Measurements from ENCODE around the gene STPG4.
"Not testable (repeated sequence)": the region's sequence is repeated elsewhere in the genome, so short reads cannot be mapped to it uniquely, and the experiment has no call there.

The STPG4 gene

DNA sequence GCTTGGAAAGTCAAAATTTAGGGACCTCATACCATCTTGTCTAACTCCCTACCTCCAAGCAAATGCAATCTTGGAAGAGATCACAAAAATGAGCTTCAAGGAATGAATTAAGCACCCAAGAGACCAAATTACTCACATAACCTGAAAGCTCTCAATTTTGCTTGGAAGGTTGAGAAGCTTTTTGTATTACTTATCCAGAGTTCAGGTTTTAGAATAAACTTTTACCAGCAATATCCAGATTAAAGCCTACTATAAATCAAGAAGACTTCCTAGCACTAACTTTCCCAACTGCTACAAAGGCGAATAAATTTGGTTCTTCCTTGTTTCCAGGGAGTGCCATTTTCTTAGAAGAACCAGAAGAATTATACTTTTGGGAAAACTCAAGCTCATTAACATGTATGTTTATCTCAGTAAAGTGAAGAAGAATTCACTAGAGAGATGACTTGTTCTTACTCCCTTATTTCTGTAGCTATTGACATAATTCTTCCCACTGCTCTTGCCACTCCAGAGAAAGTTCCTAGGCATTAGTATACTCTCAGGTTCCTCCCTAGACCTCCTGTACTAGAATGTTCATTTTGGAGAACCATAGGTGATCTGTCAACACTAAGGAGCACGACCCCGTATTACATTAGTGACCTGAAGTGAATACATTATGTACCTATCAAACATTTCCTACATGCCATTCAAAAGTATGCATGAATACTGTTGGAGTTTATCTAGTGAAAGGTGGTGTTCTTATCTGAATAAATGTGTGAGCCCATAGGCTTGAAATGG is 18.0 kb upstream of the STPG4 start:
- Histone ChIP-seq H3K9ac (ENCODE audit: low read length) (peak overlapping the region; percentile 98), H3K36me3 (ENCODE audit: control insufficient read depth, insufficient read depth, low read length, severe bottlenecking) (peaks cover 22% of the 10 kb centered on the region), H3K4me1 (ENCODE audit: control insufficient read depth, insufficient read depth, low read length) (peaks cover 47% of the 10 kb centered on the region), H3K27me3 (replicated peaks; ENCODE audit: control insufficient read depth, insufficient read depth, low read length) (no peaks in the 10 kb centered on the region), H3K4me3 (ENCODE audit: low read length) (peak overlapping the region; percentile 88), H3K9me3 (ENCODE audit: control insufficient read depth, low read length) (no peaks in the 10 kb centered on the region)
- DNase-seq (ENCODE audit: low read depth), result no peak

DNA sequence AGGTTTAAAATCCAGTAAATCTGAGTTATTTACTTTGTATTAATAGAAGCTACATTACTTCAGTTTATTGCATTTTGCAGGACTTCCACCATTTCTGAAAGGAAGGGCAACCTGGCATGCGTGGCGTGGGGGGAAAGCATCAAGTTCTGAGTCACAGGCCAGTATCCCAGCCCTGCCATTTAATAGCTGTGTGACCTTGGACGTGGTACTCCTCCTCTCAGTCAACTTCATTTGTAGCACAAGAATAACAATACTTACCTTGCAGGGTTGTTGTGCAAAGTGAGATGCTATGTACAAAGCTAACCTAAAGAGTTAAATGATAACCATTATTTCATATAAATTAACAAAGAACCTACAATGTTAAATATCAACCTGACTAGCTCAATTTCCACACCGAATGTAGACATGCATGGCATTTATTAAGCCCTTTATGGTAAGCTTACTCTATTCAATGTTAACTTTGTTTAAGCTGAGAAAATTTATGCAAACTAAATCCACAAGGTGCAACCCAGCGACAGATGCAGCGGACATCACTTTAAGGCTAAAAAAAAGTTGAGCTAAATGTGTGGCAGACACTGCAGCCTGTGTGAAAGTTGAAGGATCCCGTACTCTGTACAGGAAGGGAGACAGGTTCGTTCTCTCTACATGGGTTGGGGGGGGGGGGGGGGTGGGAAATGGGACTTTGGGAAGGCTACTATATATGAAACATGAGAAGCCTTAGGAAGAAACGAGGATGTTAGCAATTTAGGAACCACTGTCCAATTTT is 17.2 kb upstream of the STPG4 start:
- Histone ChIP-seq H3K4me1 (ENCODE audit: control insufficient read depth, insufficient read depth, low read length) (peaks cover 47% of the 10 kb centered on the region), H3K4me3 (ENCODE audit: low read length) (peak overlapping the region; percentile 12), H3K9ac (ENCODE audit: low read length) (no peak overlapping the region), H3K9me3 (ENCODE audit: control insufficient read depth, low read length) (no peaks in the 10 kb centered on the region), H3K36me3 (ENCODE audit: control insufficient read depth, insufficient read depth, low read length, severe bottlenecking) (peaks cover 27% of the 10 kb centered on the region), H3K27me3 (replicated peaks; ENCODE audit: control insufficient read depth, insufficient read depth, low read length) (no peaks in the 10 kb centered on the region)
- no peak for DNase-seq (ENCODE audit: low read depth)

DNA sequence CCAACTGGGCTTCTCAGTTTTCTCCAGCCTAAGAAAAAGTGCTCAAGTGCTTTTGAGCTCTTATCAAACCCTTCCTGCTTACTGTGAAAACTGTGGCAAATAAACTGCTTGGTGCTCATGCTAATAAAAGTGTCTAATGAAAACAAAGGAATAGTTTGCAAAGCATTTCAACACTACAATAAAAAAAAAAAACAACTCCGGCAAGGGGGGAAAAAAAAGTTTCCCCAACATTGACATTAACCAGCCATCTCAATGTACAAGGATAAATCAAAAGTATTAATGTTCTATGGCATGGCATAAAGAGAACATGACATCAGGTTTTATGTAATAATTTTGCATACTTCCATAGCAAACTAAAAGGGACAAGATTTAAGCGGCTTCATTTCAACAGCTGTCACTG is 14.7 kb upstream of the STPG4 start:
- Histone ChIP-seq H3K9ac (ENCODE audit: low read length) (peak overlapping the region; percentile 28), H3K36me3 (ENCODE audit: control insufficient read depth, insufficient read depth, low read length, severe bottlenecking) (peaks cover 53% of the 10 kb centered on the region), H3K9me3 (ENCODE audit: control insufficient read depth, low read length) (no peaks in the 10 kb centered on the region), H3K4me3 (ENCODE audit: low read length) (no peak overlapping the region), H3K4me1 (ENCODE audit: control insufficient read depth, insufficient read depth, low read length) (peaks cover 56% of the 10 kb centered on the region), H3K27me3 (replicated peaks; ENCODE audit: control insufficient read depth, insufficient read depth, low read length) (no peaks in the 10 kb centered on the region)
- DNase-seq (ENCODE audit: low read depth), result no peak

DNA sequence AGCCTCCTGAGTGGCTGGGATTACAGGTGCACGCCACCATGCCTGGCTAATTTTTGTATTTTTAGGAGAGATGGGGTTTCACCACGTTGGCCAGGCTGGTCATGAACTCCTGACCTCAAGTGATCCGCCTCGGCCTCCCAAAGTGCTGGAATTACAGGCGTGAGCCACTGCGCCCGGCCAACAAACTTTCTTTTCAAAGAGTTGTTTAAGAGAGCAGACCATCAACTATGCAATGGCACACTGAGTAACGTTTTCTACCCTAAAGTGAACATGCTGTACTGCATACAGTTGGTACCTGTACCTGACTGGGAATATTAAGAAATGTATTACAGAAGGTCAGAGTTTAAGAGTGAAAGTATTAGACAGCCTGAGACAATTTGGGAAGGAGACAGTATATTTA is 13.8 kb upstream of the STPG4 start:
- H3K4me3 ChIP-seq (ENCODE audit: low read length); H3K27me3 ChIP-seq (replicated peaks; ENCODE audit: control insufficient read depth, insufficient read depth, low read length); H3K9ac ChIP-seq (ENCODE audit: low read length); DNase-seq (ENCODE audit: low read depth); H3K9me3 ChIP-seq (ENCODE audit: control insufficient read depth, low read length): not testable (repeated sequence)
- Histone ChIP-seq H3K4me1 (ENCODE audit: control insufficient read depth, insufficient read depth, low read length) (peaks cover 53% of the 10 kb centered on the region), H3K36me3 (ENCODE audit: control insufficient read depth, insufficient read depth, low read length, severe bottlenecking) (peaks cover 55% of the 10 kb centered on the region)

DNA sequence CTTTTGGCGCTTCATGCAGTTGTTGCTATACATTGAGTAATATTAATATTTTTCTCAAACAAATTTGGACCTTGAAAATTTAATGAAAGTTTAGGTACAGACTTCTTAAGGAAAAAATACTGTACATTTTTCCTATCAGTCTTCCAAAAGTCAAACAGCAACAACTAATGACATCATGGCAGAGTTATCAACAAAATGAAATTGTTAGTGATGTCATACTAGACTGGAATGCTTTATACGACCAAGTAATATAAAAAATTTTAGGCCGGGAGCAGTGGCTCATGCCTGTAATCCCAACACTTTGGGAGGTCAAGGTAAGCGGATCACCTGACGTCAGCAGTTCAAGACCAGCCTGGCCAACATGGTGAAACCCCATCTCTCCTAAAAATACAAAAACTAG is 12.0 kb upstream of the STPG4 start:
- H3K36me3 ChIP-seq (ENCODE audit: control insufficient read depth, insufficient read depth, low read length, severe bottlenecking), result peaks cover 66% of the 10 kb centered on the region
- H3K9me3 ChIP-seq (ENCODE audit: control insufficient read depth, low read length), result no peaks in the 10 kb centered on the region
- H3K4me3 ChIP-seq (ENCODE audit: low read length), result no peak overlapping the region
- DNase-seq (ENCODE audit: low read depth), result no peak
- peaks cover 39% of the 10 kb centered on the region for H3K4me1 ChIP-seq (ENCODE audit: control insufficient read depth, insufficient read depth, low read length)
- no peak overlapping the region for H3K9ac ChIP-seq (ENCODE audit: low read length)
- no peaks in the 10 kb centered on the region for H3K27me3 ChIP-seq (replicated peaks; ENCODE audit: control insufficient read depth, insufficient read depth, low read length)

DNA sequence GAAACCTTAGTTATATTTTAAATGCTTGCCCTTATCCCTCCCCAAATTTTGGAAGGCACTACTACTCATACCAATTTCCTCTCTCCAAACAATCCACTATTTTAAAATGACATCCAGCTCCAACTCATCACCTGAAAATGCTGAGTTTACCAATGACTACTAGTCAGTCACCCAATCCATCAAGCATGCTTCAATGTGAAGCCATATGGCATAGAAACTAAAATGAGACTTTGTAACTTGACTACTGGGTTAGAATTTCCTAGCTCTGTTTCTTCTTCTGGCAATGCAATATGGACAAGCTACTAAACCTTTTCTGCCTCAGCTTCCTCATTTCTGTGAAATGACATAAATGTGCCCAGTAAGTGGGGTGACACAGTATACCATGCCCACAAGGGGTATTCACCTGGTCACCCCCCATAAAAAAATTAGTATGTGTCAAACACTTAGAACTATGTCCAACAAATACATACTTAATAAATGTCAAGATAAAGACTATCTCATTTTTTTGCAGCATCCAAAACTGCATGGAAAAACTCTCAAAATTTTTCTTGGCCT is 10.0 kb upstream of the STPG4 start:
- peaks cover 18% of the 10 kb centered on the region for H3K4me1 ChIP-seq (ENCODE audit: control insufficient read depth, insufficient read depth, low read length)
- no peak for DNase-seq (ENCODE audit: low read depth)
- no peak overlapping the region for H3K4me3 ChIP-seq (ENCODE audit: low read length)
- H3K9me3 ChIP-seq (ENCODE audit: control insufficient read depth, low read length), result no peaks in the 10 kb centered on the region
- no peak overlapping the region for H3K9ac ChIP-seq (ENCODE audit: low read length)
- H3K27me3 ChIP-seq (replicated peaks; ENCODE audit: control insufficient read depth, insufficient read depth, low read length), result no peaks in the 10 kb centered on the region
- H3K36me3 ChIP-seq (ENCODE audit: control insufficient read depth, insufficient read depth, low read length, severe bottlenecking), result peaks cover 81% of the 10 kb centered on the region

DNA sequence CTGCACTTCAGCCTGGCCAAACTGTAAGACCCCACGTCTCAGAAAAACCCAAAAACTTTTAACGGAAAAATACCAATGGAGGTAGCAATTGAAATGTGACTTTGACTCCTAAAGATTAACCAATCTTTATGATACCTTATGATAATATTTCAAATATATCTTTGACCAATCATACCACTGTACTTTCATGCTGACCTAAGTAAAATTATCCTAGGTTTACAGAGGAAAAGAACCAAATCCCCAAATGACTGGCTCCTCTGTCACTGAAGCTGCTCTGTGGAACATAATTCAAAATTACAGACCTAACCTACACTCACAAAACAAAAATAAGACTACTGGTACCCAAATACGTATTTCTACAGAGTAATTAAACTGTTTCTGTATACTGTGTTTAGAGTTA is 7.7 kb upstream of the STPG4 start:
- Histone ChIP-seq H3K36me3 (ENCODE audit: control insufficient read depth, insufficient read depth, low read length, severe bottlenecking) (peaks cover 84% of the 10 kb centered on the region), H3K9ac (ENCODE audit: low read length) (no peak overlapping the region)

DNA sequence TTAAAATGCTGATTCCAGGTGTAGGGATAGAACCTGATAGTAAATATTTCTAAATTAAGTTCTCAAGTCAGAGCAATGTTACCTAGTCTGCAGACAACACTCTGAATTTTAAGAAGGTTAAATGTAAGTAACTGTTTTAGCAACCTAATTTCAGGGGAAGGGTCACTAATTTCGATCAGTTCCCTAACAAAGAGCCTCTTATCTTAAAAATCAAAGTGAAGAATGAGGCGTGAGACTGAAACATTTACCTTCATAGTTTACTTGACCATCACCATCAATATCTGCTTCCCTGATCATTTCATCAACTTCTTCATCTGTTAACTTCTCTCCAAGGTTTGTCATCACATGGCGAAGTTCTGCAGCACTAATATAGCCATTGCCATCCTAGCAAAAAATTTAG is 6.4 kb upstream of the STPG4 start:
- Histone ChIP-seq H3K4me3 (ENCODE audit: low read length) (no peak overlapping the region), H3K9ac (ENCODE audit: low read length) (no peak overlapping the region), H3K9me3 (ENCODE audit: control insufficient read depth, low read length) (no peaks in the 10 kb centered on the region), H3K27me3 (replicated peaks; ENCODE audit: control insufficient read depth, insufficient read depth, low read length) (no peaks in the 10 kb centered on the region), H3K4me1 (ENCODE audit: control insufficient read depth, insufficient read depth, low read length) (peaks cover 9% of the 10 kb centered on the region), H3K36me3 (ENCODE audit: control insufficient read depth, insufficient read depth, low read length, severe bottlenecking) (peaks cover 80% of the 10 kb centered on the region)
- DNase-seq (ENCODE audit: low read depth), result no peak

More for the DNA sequence above, 7.7 kb upstream of the STPG4 start:
- no peak for DNase-seq (ENCODE audit: low read depth)
- Histone ChIP-seq H3K4me3 (ENCODE audit: low read length) (no peak overlapping the region), H3K9me3 (ENCODE audit: control insufficient read depth, low read length) (no peaks in the 10 kb centered on the region), H3K4me1 (ENCODE audit: control insufficient read depth, insufficient read depth, low read length) (peaks cover 9% of the 10 kb centered on the region), H3K27me3 (replicated peaks; ENCODE audit: control insufficient read depth, insufficient read depth, low read length) (no peaks in the 10 kb centered on the region)

DNA sequence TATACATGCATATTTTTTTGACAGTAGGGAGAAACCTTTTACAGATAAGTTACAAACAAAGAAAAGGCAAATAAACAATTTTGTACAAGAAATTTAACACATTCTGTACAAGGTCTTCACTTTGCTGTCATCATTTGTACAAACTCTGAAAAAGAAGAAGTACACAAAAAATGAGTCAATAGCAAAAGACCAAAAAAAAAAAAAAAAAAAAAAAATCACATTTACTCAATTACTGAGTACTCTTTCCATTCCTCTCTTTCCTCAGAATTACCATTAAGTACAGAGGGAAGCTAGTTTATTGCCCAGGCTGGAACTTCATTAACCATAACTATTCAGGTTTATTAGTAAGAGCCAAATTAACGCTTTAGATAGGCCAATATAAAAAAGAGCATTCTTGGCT is 5.6 kb upstream of the STPG4 start:
- H3K36me3 ChIP-seq (ENCODE audit: control insufficient read depth, insufficient read depth, low read length, severe bottlenecking), result peaks cover 72% of the 10 kb centered on the region
- H3K9ac ChIP-seq (ENCODE audit: low read length), result no peak overlapping the region
- H3K4me3 ChIP-seq (ENCODE audit: low read length), result no peak overlapping the region
- no peaks in the 10 kb centered on the region for H3K27me3 ChIP-seq (replicated peaks; ENCODE audit: control insufficient read depth, insufficient read depth, low read length)
- no peak for DNase-seq (ENCODE audit: low read depth)
- peaks cover 2% of the 10 kb centered on the region for H3K4me1 ChIP-seq (ENCODE audit: control insufficient read depth, insufficient read depth, low read length)
- H3K9me3 ChIP-seq (ENCODE audit: control insufficient read depth, low read length), result no peaks in the 10 kb centered on the region

DNA sequence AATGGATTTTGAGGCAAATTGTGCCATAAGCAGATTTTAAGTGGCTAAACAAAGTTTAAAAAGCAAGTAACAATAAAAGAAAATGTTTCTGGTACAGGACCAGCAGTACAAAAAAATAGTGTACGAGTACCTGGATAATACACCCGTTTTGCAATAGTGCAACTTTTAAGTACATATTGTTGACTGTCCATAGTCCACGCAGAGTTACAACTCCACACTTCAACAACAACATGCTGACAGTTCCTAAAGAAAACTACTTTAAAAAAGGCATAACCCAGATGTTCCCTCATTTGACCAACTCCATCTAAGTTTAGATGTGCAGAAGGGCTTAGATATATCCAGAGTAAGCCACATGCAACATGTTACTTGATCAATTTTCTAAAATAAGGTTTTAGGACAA is 5.1 kb upstream of the STPG4 start:
- H3K4me1 ChIP-seq (ENCODE audit: control insufficient read depth, insufficient read depth, low read length), result no peaks in the 10 kb centered on the region
- peaks cover 67% of the 10 kb centered on the region for H3K36me3 ChIP-seq (ENCODE audit: control insufficient read depth, insufficient read depth, low read length, severe bottlenecking)
- DNase-seq (ENCODE audit: low read depth), result no peak
- H3K27me3 ChIP-seq (replicated peaks; ENCODE audit: control insufficient read depth, insufficient read depth, low read length), result no peaks in the 10 kb centered on the region
- H3K4me3 ChIP-seq (ENCODE audit: low read length), result no peak overlapping the region
- H3K9ac ChIP-seq (ENCODE audit: low read length), result no peak overlapping the region
- H3K9me3 ChIP-seq (ENCODE audit: control insufficient read depth, low read length), result no peaks in the 10 kb centered on the region

DNA sequence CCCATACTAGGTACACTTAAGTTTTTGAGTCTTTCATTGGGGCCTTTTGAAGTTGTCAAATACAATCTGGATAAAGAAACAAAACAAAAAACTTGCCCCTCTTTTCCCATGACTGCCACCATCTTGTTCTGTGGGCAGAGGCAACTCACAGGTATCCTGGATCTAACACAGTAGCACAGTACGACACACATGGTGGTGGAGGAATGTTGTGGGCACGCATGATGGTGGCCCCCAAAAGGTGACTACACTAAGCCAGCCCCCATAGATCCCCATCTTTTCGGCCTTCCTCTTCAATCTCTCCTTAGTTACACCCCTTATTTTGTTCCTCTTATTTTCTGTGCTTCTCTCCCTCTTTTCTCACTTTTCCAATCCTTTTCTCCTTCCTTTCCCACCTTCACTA is 4.5 kb upstream of the STPG4 start:
- Histone ChIP-seq H3K27me3 (replicated peaks; ENCODE audit: control insufficient read depth, insufficient read depth, low read length) (no peaks in the 10 kb centered on the region), H3K36me3 (ENCODE audit: control insufficient read depth, insufficient read depth, low read length, severe bottlenecking) (peaks cover 61% of the 10 kb centered on the region), H3K9me3 (ENCODE audit: control insufficient read depth, low read length) (no peaks in the 10 kb centered on the region), H3K4me1 (ENCODE audit: control insufficient read depth, insufficient read depth, low read length) (no peaks in the 10 kb centered on the region), H3K9ac (ENCODE audit: low read length) (no peak overlapping the region), H3K4me3 (ENCODE audit: low read length) (no peak overlapping the region)
- DNase-seq (ENCODE audit: low read depth), result no peak
